Measurements from ENCODE around the gene NHS.

DNA sequence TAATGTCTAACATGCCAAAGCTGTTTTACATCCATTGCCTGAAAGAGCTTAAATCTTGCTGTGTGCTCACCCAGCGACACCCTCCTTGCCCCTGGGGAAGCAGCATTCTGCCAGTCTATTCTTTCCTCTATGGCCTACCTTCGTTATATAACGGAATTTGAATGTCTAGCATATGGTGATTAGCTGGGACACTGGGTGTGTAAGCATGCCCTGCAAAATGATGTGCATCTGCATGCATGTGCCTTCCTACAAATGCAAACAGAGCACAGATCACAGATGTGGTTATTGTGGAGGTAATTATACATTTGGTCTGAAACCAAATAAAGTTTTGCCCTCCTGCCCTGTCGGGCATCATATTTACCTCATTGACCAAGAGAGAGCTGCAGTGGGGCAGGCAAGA, 90.8 kb downstream of the NHS start:
- no peak for TF ChIP-seq CTCF (IDR thresholded peaks at IDR 0.05 in 8 of 11, conservative IDR thresholded peaks at IDR 0.05 in 3 of 11)
- no peak for TF ChIP-seq POLR2A (IDR thresholded peaks at IDR 0.05)
